GM13976 (cell line): ENCODE data around the gene TLCD1.

Experiments used
- DNase-seq: peaks from one replicate; pipeline ENCODE4 v3.0.0; 2012; ENCODE audit warnings: low spot score
- in situ Hi-C: fragments of 300-500 bp; cut with MboI; formaldehyde crosslinking; loops from one replicate; pipeline ENCODE4 v1.12.0; 2022; ENCODE audit warnings: low sequenced_read_pairs, mixed read lengths, inconsistent platforms; ENCODE audit not compliant: unreplicated experiment
- TF ChIP-seq, protein P1 (sequence below): IDR thresholded peaks from 2 replicates; pipeline ENCODE4 v1.5.1; 2012; ENCODE audit warnings: borderline replicate concordance, mild to moderate bottlenecking; ENCODE audit not compliant: insufficient read depth; ENCODE audit errors: extremely low read depth, missing control alignments, control extremely low read depth

TLCD1 gene

DNA sequence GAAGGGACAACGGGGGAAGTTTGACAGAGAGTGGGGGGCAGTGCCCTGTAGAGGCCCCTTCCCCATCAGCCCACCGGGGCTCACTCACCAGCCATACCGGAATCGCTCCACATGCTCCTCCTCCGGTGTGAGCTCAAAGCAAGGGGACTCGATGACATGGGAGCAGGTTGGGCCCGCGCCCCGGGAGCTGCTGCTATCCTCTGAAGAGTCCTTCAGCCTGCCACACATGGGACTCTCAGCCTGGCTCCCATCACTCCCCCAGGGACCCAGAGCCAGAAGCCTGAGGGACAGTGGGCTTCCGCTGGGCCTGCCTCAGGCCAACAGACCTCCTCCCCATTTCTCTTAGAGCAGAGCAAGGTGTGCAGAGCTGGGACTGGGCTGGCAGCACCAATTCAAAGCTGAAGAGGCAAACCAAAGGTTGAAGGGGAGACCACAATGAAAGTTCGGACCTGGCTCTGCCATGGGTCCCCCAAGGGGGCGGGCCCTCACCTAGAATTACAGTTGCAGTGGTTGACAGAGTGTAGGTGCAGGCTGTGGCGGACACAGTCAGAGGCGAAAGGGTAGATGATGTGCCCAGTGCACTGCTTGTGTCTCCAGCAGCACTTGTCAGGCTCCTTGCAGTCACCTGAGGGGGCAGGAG, 21.7 kb downstream of the TLCD1 start:
- in situ Hi-C loops = no loop called here
- DNase-seq = no peak
- TF ChIP-seq, protein P1, sequence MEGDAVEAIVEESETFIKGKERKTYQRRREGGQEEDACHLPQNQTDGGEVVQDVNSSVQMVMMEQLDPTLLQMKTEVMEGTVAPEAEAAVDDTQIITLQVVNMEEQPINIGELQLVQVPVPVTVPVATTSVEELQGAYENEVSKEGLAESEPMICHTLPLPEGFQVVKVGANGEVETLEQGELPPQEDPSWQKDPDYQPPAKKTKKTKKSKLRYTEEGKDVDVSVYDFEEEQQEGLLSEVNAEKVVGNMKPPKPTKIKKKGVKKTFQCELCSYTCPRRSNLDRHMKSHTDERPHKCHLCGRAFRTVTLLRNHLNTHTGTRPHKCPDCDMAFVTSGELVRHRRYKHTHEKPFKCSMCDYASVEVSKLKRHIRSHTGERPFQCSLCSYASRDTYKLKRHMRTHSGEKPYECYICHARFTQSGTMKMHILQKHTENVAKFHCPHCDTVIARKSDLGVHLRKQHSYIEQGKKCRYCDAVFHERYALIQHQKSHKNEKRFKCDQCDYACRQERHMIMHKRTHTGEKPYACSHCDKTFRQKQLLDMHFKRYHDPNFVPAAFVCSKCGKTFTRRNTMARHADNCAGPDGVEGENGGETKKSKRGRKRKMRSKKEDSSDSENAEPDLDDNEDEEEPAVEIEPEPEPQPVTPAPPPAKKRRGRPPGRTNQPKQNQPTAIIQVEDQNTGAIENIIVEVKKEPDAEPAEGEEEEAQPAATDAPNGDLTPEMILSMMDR = no peak

DNA sequence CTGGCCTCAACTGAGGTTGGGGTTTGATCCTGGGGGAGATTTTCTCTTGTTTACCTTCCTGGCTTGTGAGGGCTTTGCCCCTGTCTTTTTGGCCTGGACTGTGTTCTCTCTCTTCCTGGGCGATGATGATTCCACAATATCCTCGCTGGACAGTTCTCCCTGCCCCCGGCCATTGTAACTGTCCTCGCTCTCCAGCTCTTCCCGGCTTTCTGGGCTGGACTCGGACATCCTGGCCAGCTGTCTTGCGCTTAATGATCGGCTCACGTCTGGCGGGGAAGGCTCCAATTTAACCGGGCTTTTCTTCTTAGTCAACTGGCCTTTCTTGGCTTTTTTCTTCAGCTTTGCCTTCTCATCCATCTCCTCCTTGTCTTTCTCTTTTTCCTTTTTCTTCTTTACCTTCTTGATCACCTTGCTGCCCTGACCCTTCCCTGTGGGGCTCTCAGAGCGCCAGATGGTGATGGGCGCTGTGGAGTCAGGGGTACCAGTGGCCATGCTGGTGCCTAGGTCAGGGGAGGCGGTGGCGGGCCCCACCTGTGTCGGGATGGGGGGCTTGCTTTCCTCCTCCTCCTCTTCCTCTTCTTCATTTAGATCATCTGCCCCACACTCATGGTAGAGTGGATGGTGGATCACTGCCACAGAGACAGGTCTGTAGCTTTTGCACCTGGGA, 22.3 kb downstream of the TLCD1 start:
- TF ChIP-seq, protein P1 = no peak
- DNase-seq = no peak
- in situ Hi-C loops = no loop called here

DNA sequence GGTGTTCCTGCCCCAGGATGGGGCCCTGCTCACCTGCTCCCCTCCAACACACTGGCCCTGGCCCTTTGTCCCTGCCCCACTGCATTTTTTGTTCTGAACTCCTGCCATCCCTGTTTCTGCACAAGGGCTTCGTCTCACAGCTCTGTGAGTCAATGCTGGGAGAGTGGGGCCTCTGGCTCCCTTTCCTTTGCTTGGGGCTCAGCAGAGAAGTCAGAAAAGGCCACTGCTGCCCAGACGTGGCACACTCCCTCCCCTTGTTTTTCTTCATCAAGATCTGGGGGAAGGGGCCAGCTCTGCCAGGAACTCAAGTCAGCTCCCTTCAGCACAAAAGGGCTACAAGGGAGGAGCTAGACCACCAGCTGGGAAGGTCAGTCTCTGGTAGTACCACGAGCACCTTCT, 23.3 kb downstream of the TLCD1 start:
- DNase-seq = no peak

DNA sequence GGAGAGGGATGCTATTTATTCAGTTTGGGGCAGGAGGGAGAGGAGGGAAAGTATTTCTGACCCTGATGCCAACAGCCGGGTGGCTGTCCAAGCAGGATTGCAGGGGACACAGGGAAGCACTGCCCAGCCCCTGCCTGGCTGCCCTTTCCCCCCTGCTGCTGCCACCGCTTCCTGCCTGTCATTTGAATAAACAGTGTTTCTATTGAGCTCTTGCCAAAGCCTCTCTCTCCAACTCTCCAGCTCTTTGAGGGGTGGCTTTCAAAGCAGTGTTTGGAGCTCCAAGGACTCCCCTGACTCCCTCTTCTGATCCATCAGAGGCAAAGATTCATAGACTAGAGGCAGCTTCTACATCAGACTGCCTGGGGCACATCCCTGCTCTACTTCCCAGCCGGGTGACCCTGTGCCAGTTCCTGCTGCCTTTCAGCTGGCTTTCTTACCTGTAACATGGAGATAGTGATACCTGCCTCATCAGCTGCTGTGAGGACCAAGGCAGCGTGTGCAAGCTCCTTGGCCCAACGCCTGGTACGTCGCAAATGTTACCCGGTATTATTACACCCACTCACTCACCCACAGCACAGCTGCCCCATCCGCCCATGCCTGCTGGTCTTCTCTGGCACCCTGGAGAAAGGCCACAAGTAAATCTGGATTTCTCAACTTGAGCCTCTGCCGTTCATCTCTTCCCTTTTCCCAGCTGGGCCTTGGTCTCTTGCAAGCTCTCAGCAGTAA, 23.8 kb downstream of the TLCD1 start:
- TF ChIP-seq, protein P1 = no peak
- in situ Hi-C loops = no loop called here
- DNase-seq = no peak

More for the DNA sequence above, 23.3 kb downstream of the TLCD1 start:
- in situ Hi-C loops = no loop called here
- TF ChIP-seq, protein P1 = no peak

DNA sequence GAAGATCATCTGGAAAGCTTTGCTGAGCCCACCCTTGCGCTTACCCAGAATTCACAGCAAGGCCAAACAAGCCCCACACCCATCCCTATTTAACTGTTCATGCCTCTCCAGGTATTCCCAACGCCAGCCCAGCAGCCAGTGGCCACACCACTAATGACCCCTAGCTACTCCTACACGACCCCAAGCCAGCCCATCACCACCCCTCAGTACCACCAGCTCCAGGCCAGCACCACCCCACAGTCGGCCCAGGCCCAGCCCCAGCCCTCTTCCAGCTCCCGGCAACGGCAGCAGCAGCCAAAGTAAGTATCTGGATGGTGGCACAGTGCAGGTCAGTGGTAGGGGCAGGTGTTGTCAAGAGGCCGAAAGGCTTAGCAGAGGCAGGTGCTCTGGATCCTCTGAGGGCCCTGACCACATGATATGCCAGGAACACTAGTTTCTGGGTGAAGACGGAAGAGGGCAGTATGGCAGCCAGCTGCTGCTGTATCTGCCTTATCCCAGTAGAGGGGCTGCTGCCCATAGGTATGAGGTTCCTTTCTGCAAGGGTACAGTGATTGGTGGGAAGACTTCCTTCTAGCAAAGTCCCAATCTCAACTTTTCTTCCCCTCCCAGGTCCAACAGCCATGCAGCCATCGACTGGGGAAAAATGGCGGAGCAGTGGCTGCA, 25.1 kb downstream of the TLCD1 start:
- in situ Hi-C loops = no loop called here
- no peak for DNase-seq
- TF ChIP-seq, protein P1 = no peak

DNA sequence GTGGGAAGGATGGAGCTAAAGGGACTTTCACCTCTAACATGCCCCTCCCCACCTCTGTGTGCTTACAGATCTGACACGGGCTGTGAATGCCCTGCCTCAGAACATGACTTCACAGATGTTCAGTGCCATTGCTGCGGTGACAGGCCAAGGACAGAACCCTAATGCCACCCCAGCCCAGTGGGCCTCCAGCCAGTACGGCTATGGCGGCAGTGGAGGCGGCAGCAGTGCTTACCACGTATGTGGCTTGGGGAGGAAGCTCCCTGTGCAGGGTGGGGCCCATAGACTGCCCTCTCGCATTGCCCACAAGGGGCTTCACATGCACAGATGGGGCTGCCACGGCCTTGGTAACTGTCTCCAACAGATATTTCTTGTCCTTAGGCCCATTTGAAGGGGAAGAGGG, 25.8 kb downstream of the TLCD1 start:
- in situ Hi-C loops = no loop called here
- TF ChIP-seq, protein P1 = no peak
- no peak for DNase-seq
